Heart left ventricle (tissue), 13 donors: Measurements from ENCODE around the gene NFATC2.

Experiments used
- CTCF ChIP-seq, 12 donors: fragments of 200-600 bp; sonication (generic) in 4 of 12; IDR thresholded peaks; one replicate each; pipeline versions ENCODE4 v1.5.0 to v1.8.0; 2018 to 2022; ENCODE audit warnings: antibody characterized with exemption in 12 of 12, mild to moderate bottlenecking in 5 of 12
- POLR2A ChIP-seq, 2 donors: fragments of 450-650 bp; IDR thresholded peaks; one replicate each; pipeline ENCODE4 v1.6.1; 2017; ENCODE audit warnings: antibody characterized with exemption in 2 of 2, mild to moderate bottlenecking in 2 of 2, moderate library complexity in 2 of 2
- donor health status: ischemic (EF 13 %, LVEDD 7.1; RV severe dilation, severe dysfunction).
- donor health status: DM: no; HTN: yes; CAD: no.
- donor health status: DM: no; HTN: no; CAD: no.
- donor health status: ischemic (EF 25% LVEDD 6.9; RV normal size, moderate dysfunction).
- donor health status: ischemic (EF 25% LVEDD 5.7; RV mildly dilated, moderate dysfunction).
- donor health status: ischemic (EF 35%, LVEDD 5.7; RV mildly dilated, moderate dysfunction).
- donor health status: nonischemic (EF 11% LVEDD 7.7; RV severe dilation, severe dysfunction).
- donor health status: DM: yes; HTN: yes; CAD: no.
- donor health status: PGD.
- donor health status: ischemic (EF 29% LVEDD 5.4; RV normal size, mild dysfunction).
- donor health status: nonischemic (EF 23%, LVEDD 6.1; RV moderate dilation, normal function).

GRCh38 chr20:51411870-51412269 lies 130.6 kb downstream of the NFATC2 start:
- TF ChIP-seq CTCF (IDR thresholded peaks at IDR 0.05) = peak in 2 of 12 donors; percentile 6 to 9
- no peak for TF ChIP-seq POLR2A (IDR thresholded peaks at IDR 0.05)
